Mesothelial cell of epicardium (in vitro differentiated cells): ENCODE data around the gene NCAM1. TPM values are rescaled to one million over a fixed set of nuclear protein-coding genes. Genes with fewer than 3 reads are reported as not detected.

Experiments used
- DNase-seq, 2 experiments: peaks; one replicate each; pipeline ENCODE4 v3.0.0; 2021; ENCODE audit warnings: low spot score in 2 of 2; ENCODE audit not compliant: unreplicated experiment in 2 of 2
- H3K27ac Mint-ChIP-seq: 2 replicates; pipeline ENCODE4 v1.8.0; 2021; ENCODE audit warnings: mixed read lengths
- H3K27me3 Mint-ChIP-seq: 2 replicates; pipeline ENCODE4 v1.8.0; 2021; ENCODE audit warnings: low read depth, mixed read lengths
- H3K36me3 Mint-ChIP-seq: 2 replicates; pipeline ENCODE4 v1.8.0; 2021; ENCODE audit warnings: mixed read lengths
- H3K4me1 Mint-ChIP-seq: 2 replicates; pipeline ENCODE4 v1.8.0; 2021; ENCODE audit warnings: mixed read lengths
- H3K4me3 Mint-ChIP-seq: 2 replicates; pipeline ENCODE4 v1.8.0; 2021; ENCODE audit warnings: mild to moderate bottlenecking, moderate library complexity, mixed read lengths
- H3K9me3 Mint-ChIP-seq: 2 replicates; pipeline ENCODE4 v1.8.0; 2021; ENCODE audit warnings: mixed read lengths
- total RNA-seq: library from RNA; stranded (reverse); gene quantifications from 3 replicates; pipeline ENCODE4 v1.2.1, GENCODE V29; 2021
- TF ChIP-seq, protein P1 (sequence below): fragments of 200-600 bp; sonication (generic); IDR thresholded peaks from one replicate; pipeline ENCODE4 v1.5.0; 2021; ENCODE audit warnings: antibody characterized with exemption; ENCODE audit not compliant: unreplicated experiment

Gene NCAM1
- total RNA-seq, 1 donor from 2014 or later = 139 TPM

DNA sequence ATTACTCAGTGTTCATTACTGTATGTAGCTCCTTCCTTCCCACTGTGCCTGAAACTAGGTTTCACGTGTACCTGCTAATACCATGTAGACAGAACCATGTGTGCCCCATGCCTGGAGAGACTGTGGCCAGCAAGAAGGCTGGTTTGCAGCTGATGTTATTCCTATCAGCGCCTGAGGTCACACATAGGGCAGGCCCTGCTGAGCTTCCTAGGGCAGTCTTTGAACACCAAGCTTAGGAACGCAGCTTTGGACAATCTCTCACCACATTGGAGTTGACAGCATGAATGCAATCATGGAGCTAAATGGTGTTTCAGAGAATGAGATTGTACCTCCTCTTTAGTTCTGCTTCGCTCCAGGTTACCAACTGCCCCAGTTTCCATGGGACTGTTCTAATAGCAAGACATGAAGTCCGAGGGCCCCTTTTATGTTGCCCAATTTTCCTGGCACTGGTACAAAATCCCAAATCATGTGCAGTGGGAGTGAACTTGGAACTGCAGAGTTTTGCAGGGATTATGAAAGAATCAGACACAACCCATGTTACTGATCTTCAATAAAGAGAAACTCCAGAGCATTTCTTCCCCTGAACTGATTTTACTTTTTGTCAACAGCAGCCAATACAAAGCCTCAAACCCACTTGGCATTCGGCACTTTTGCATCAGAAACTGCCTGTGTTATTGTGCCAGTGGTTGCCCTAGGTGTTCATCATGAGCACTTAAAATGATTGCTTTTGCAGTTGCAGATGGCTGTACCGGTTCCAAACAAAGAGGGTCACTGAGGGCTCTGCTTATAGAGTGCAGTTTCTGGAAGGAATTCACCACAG, 199.0 kb downstream of the NCAM1 start:
- TF ChIP-seq, protein P1, sequence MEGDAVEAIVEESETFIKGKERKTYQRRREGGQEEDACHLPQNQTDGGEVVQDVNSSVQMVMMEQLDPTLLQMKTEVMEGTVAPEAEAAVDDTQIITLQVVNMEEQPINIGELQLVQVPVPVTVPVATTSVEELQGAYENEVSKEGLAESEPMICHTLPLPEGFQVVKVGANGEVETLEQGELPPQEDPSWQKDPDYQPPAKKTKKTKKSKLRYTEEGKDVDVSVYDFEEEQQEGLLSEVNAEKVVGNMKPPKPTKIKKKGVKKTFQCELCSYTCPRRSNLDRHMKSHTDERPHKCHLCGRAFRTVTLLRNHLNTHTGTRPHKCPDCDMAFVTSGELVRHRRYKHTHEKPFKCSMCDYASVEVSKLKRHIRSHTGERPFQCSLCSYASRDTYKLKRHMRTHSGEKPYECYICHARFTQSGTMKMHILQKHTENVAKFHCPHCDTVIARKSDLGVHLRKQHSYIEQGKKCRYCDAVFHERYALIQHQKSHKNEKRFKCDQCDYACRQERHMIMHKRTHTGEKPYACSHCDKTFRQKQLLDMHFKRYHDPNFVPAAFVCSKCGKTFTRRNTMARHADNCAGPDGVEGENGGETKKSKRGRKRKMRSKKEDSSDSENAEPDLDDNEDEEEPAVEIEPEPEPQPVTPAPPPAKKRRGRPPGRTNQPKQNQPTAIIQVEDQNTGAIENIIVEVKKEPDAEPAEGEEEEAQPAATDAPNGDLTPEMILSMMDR = no peak
- peak overlapping the region; percentile 81 for H3K27ac Mint-ChIP-seq
- no peak overlapping the region for H3K4me3 Mint-ChIP-seq
- DNase-seq = no peak
- peaks cover 2% of the 10 kb centered on the region for H3K9me3 Mint-ChIP-seq
- peaks cover 1% of the 10 kb centered on the region for H3K36me3 Mint-ChIP-seq
- H3K27me3 Mint-ChIP-seq = no peaks in the 10 kb centered on the region
- peaks cover 34% of the 10 kb centered on the region for H3K4me1 Mint-ChIP-seq

DNA sequence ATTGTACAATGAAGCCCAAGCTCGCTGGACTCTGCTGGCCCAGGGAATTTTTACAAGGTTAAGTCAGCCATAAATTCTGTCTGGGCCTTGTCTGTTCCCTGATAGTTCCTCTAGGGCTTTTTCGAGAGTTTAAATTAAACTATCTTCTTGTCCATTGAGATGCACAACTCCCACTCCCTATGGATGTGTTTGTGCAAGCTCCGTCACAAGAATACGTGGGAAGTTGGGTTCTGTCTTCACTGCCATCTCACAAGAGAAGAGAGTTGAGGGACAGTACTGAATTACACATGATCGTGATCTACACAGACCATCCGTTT, 199.5 kb downstream of the NCAM1 start:
- Mint-ChIP-seq H3K27me3 (no peaks in the 10 kb centered on the region), H3K4me3 (no peak overlapping the region), H3K4me1 (peaks cover 34% of the 10 kb centered on the region), H3K36me3 (peaks cover 1% of the 10 kb centered on the region), H3K27ac (peak overlapping the region; percentile 81), H3K9me3 (peaks cover 2% of the 10 kb centered on the region)
- no peak for DNase-seq
- TF ChIP-seq, protein P1 = no peak

DNA sequence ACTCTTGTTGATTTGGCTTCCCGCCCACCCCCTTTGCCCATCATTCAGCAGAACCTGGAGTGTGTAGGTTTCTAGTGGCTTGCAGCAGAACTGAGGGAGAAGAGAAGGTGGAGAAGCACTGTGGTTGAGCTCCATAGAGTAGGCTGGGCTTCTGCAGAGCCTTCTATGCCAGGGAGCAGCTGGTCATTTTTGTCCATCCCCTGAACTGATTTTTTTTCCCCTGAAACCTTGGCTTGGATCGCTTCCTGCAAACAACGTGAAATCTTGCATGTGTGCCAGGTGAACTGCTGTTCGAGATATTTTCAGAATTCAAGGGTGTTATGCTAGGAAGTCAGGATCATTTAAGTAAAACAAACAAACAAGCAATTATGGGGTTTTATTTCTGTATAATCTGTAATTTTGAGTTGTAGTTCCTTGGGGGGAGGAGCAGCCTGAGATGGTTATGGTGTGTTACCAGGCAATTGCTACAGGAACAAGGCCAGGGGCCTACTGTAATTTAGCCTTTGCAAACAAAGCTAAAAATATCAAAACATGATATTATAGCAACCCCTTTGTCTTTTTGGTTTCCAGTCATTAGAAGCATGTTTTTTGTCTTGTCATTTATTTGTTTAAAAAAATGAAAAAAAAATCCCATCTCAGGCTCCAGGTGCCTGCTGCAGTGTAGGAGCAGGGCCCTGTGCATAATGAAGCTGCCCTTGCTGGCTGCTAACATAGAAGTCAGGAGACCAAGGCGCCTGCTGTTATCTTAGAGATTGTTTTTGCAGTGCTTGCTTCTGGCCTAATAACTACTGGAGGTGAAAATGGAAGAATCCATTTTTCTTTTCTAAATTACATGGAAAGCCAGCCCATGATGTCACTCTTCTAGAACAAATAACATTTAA, 200.7 kb downstream of the NCAM1 start:
- TF ChIP-seq, protein P1 = no peak
- Mint-ChIP-seq H3K36me3 (peaks cover 1% of the 10 kb centered on the region), H3K4me1 (peaks cover 34% of the 10 kb centered on the region), H3K27me3 (no peaks in the 10 kb centered on the region), H3K4me3 (no peak overlapping the region), H3K9me3 (peaks cover 2% of the 10 kb centered on the region), H3K27ac (peak overlapping the region; percentile 80)
- no peak for DNase-seq

DNA sequence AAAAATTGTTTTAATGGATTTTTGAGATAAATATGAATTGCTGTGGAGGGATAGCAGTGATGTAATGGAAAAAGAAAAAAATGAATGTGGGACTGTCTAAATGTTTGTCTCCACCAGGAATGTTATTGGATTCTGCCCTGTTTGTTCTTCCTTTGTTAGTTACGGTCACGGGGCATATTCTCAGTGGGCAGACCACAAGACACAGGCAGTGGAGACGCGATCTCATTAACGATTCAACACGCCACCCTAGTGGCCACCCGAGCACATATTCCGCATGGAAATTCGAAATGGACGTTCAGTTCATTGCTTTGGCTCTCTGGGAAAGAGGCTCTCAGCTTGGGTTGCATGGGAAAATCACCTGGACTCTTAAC, 201.4 kb downstream of the NCAM1 start:
- Mint-ChIP-seq H3K4me3 (no peak overlapping the region), H3K9me3 (no peaks in the 10 kb centered on the region), H3K27me3 (no peaks in the 10 kb centered on the region), H3K4me1 (peaks cover 34% of the 10 kb centered on the region), H3K36me3 (peaks cover 1% of the 10 kb centered on the region), H3K27ac (peak overlapping the region; percentile 17)
- no peak for DNase-seq
- TF ChIP-seq, protein P1 = no peak

DNA sequence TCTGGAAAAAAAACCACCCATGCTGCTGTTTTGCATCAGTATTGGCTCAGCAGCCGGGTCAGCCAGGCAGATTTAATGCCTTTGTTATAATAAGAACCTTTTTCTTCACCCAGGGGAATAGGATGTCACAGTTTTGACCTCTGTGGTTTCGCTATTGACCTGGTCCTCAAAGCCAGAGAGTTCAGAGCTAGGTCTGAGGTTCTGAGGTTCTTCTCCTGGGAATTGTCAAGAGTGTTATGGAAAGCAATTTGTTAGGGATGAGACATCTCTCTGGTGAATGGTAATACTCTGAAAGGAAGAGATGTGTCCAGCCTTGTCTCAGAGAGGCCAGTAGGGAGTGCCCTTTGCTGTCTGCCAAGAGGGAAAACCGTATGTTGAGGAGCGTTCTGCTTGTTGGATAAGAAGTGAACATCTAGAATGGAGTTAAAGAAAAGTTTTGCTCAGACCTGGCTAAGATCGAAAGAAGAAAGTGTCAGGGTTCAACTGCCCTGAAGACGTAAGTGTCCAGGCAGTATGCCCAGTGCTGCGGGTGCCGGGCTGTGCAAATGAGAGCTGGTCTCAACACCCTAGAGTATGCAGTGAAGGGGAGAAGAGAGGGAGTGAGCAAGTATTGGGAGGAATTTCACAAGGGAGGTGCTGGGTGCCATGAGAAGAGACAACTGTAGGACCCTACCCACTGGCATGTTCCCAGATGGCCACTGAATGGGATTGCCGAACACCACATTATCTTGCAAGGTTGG, 202.2 kb downstream of the NCAM1 start:
- Mint-ChIP-seq H3K4me1 (peaks cover 40% of the 10 kb centered on the region), H3K36me3 (peaks cover 1% of the 10 kb centered on the region), H3K4me3 (no peak overlapping the region), H3K27me3 (no peaks in the 10 kb centered on the region), H3K9me3 (no peaks in the 10 kb centered on the region), H3K27ac (no peak overlapping the region)
- TF ChIP-seq, protein P1 = no peak
- no peak for DNase-seq
